PC-3 (cell line): ENCODE measurements around the gene CNTN4. TPM values are rescaled to one million over a fixed set of nuclear protein-coding genes. Genes with fewer than 3 reads are reported as not detected.

ENCODE experiments used
- ATAC-seq: fragments of 200-7000 bp; cut with Tn5 transposase; 2 replicates; pipeline ENCODE4 v1.9.1; 2020; ENCODE audit warnings: mild to moderate bottlenecking, moderate library complexity
- BruUV-seq: library from RNA; stranded (reverse); fragments of 400-500 nt; replicated peaks from 2 replicates; lab custom pipeline; 2021; lab: Mats Ljungman, UMichigan
- CTCF ChIA-PET: fragments of 300-600 bp; sonication (Branson Sonifier 250); formaldehyde crosslinking; loops from one replicate; lab custom pipeline; 2022; ENCODE audit warnings: antibody characterized with exemption; lab: Charles Lee
- POLR2A ChIA-PET: fragments of 300-600 bp; sonication (Branson Sonifier 250); formaldehyde crosslinking; loops from one replicate; lab custom pipeline; 2022; ENCODE audit warnings: antibody characterized with exemption; ENCODE audit not compliant: unreplicated experiment; lab: Charles Lee
- DNase-seq: peaks from one replicate; pipeline ENCODE4 v3.0.0-alpha.2; 2015
- H2AFZ ChIP-seq: fragments of 300-600 bp; sonication (generic); 2 replicates; pipeline ENCODE4 v1.6.0; 2016; ENCODE audit warnings: antibody characterized with exemption, low read length
- H3F3A ChIP-seq: fragments of 300-600 bp; sonication (generic); one replicate; pipeline ENCODE4 v1.6.0; 2017; ENCODE audit warnings: antibody characterized with exemption, low read length, control low read depth, mild to moderate bottlenecking; ENCODE audit not compliant: unreplicated experiment
- H3K27ac ChIP-seq: fragments of 300-600 bp; sonication (generic); 2 replicates; pipeline ENCODE4 v1.5.1; 2016; ENCODE audit warnings: mild to moderate bottlenecking, low read length
- H3K27me3 ChIP-seq: fragments of 300-600 bp; sonication (generic); 2 replicates; pipeline ENCODE4 v1.6.1; 2016; ENCODE audit warnings: low read length, mixed read lengths
- H3K36me3 ChIP-seq: fragments of 300-600 bp; sonication (generic); 2 replicates; pipeline ENCODE4 v1.6.1; 2016; ENCODE audit warnings: low read depth, mixed run types, low read length, mixed read lengths
- H3K4me1 ChIP-seq: fragments of 300-600 bp; sonication (generic); 2 replicates; pipeline ENCODE4 v1.5.1; 2016; ENCODE audit warnings: low read length; ENCODE audit not compliant: insufficient read depth
- H3K4me2 ChIP-seq: fragments of 300-600 bp; sonication (generic); 2 replicates; pipeline ENCODE4 v1.6.0; 2016; ENCODE audit warnings: low read length
- H3K4me3 ChIP-seq: fragments of 300-600 bp; sonication (generic); 2 replicates; pipeline ENCODE4 v1.5.1; 2016; ENCODE audit warnings: mild to moderate bottlenecking, low read length, mixed read lengths
- H3K79me2 ChIP-seq: fragments of 300-600 bp; sonication (generic); 2 replicates; pipeline ENCODE4 v1.6.1; 2017; ENCODE audit warnings: low read length, mixed read lengths
- H3K9ac ChIP-seq: fragments of 300-600 bp; sonication (generic); 2 replicates; pipeline ENCODE4 v1.6.0; 2016; ENCODE audit warnings: mild to moderate bottlenecking, low read length
- H3K9me2 ChIP-seq: fragments of 300-600 bp; sonication (generic); replicated peaks from 2 replicates; pipeline ENCODE4 v1.6.1; 2016; ENCODE audit warnings: mixed run types, low read length, mixed read lengths
- H3K9me3 ChIP-seq: fragments of 300-600 bp; sonication (generic); 2 replicates; pipeline ENCODE4 v1.6.1; 2016; ENCODE audit warnings: low read length, mixed read lengths
- H4K20me1 ChIP-seq: fragments of 300-600 bp; sonication (generic); 2 replicates; pipeline ENCODE4 v1.6.1; 2016; ENCODE audit warnings: low read length, mixed read lengths
- EZH2 ChIP-seq: fragments of 300-600 bp; sonication (generic); IDR thresholded peaks from one replicate; pipeline ENCODE4 v1.6.1; 2017; ENCODE audit warnings: antibody characterized with exemption, mild to moderate bottlenecking, low read length; ENCODE audit not compliant: unreplicated experiment
- EZH2phosphoT487 ChIP-seq: fragments of 300-600 bp; sonication (generic); IDR thresholded peaks from 2 replicates; pipeline ENCODE4 v1.6.1; 2018; ENCODE audit warnings: mild to moderate bottlenecking, antibody characterized with exemption, low read length, borderline replicate concordance
- intact Hi-C: fragments of 100-400 bp; cut with micrococcal nuclease; formaldehyde crosslinking; loops from 2 replicates; pipeline ENCODE4 v1.9.0; 2023
- total RNA-seq: library from RNA; depleted of rRNA; stranded (reverse); fragments of >200 nt; gene quantifications from 2 replicates; pipeline ENCODE4 v1.2.3, GENCODE V29; 2014
- TF ChIP-seq, protein P1 (sequence below): fragments of 300-600 bp; sonication (generic); conservative IDR thresholded peaks from 2 replicates; pipeline ENCODE4 v1.5.1; 2017; ENCODE audit warnings: antibody characterized with exemption, low read depth, mild to moderate bottlenecking, low read length

CNTN4 gene
- total RNA-seq, 1 experiment from 2014 or later = not detected

DNA sequence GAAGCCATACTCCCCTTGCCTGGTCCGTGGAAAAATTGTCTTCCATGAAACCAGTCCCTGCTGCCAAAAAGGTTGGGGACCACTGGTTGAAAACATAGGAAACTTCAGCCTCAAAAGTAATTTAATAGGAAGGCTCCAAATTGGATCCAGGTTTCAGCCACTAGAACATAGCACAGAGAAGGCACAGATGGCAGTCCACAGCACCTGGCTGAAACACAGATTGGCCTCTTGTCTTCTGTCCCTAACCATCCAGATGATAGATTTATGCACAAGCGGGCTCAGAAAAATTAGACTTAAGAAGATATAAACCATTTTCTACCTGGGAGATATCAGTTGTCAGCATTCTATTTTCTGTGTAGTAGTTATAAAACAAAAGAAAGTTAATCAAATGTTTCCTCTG lies 397.1 kb downstream of the CNTN4 start:
- ATAC-seq (no peak), DNase-seq (no peak)
- Histone ChIP-seq H3K4me1 (no peaks in the 10 kb centered on the region), H2AFZ (no peak overlapping the region), H3K9me2 (no peaks in the 10 kb centered on the region), H3K9ac (no peak overlapping the region), H3K4me3 (no peak overlapping the region), H3F3A (no peaks in the 10 kb centered on the region), H3K27me3 (no peaks in the 10 kb centered on the region), H3K9me3 (peaks cover 27% of the 10 kb centered on the region), H3K4me2 (no peak overlapping the region), H3K36me3 (no peaks in the 10 kb centered on the region), H4K20me1 (no peaks in the 10 kb centered on the region), H3K27ac (no peak overlapping the region), H3K79me2 (no peaks in the 10 kb centered on the region)
- ChIA-PET CTCF (no interaction called here), POLR2A (no interaction called here)
- intact Hi-C loops = no loop called here
- TF ChIP-seq, protein P1, sequence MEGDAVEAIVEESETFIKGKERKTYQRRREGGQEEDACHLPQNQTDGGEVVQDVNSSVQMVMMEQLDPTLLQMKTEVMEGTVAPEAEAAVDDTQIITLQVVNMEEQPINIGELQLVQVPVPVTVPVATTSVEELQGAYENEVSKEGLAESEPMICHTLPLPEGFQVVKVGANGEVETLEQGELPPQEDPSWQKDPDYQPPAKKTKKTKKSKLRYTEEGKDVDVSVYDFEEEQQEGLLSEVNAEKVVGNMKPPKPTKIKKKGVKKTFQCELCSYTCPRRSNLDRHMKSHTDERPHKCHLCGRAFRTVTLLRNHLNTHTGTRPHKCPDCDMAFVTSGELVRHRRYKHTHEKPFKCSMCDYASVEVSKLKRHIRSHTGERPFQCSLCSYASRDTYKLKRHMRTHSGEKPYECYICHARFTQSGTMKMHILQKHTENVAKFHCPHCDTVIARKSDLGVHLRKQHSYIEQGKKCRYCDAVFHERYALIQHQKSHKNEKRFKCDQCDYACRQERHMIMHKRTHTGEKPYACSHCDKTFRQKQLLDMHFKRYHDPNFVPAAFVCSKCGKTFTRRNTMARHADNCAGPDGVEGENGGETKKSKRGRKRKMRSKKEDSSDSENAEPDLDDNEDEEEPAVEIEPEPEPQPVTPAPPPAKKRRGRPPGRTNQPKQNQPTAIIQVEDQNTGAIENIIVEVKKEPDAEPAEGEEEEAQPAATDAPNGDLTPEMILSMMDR = no peak
- TF ChIP-seq EZH2phosphoT487 (no peak), EZH2 (no peak)
- BruUV-seq = no TSS peak

DNA sequence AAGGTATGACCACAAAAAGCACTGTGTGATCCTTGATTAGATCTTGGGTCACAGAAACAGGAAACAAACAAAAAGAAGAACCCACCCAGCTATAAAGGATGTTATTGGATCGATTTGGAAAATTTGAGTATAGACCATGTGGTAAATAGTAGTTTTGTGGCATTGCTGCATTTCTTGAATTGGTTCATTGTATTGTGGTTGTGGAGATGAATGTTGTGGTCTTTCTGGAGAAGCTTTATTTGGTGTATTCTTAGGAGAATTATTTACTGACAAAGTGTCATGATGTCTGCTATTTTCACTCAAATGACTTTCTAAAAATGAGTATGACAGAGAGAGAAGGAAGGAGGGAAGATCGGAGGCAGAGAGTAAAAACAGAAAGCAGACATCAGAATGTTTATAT lies 406.2 kb downstream of the CNTN4 start:
- H3K36me3 ChIP-seq = no peaks in the 10 kb centered on the region
- H3K27ac ChIP-seq = no peak overlapping the region
- ATAC-seq = no peak
- H3K9ac ChIP-seq = no peak overlapping the region
- no peak for DNase-seq
- H3K79me2 ChIP-seq = no peaks in the 10 kb centered on the region
- no peaks in the 10 kb centered on the region for H3K4me1 ChIP-seq
- H3F3A ChIP-seq = no peaks in the 10 kb centered on the region
- H3K9me3 ChIP-seq = peaks cover 18% of the 10 kb centered on the region
- POLR2A ChIA-PET = no interaction called here
- H4K20me1 ChIP-seq = no peaks in the 10 kb centered on the region
- no peak overlapping the region for H3K4me3 ChIP-seq
- TF ChIP-seq EZH2phosphoT487 (no peak), EZH2 (no peak)
- TF ChIP-seq, protein P1 = no peak
- no peaks in the 10 kb centered on the region for H3K9me2 ChIP-seq
- CTCF ChIA-PET = no interaction called here
- intact Hi-C loops = no loop called here
- BruUV-seq = no TSS peak
- no peak overlapping the region for H2AFZ ChIP-seq
- H3K4me2 ChIP-seq = no peak overlapping the region
- no peaks in the 10 kb centered on the region for H3K27me3 ChIP-seq

DNA sequence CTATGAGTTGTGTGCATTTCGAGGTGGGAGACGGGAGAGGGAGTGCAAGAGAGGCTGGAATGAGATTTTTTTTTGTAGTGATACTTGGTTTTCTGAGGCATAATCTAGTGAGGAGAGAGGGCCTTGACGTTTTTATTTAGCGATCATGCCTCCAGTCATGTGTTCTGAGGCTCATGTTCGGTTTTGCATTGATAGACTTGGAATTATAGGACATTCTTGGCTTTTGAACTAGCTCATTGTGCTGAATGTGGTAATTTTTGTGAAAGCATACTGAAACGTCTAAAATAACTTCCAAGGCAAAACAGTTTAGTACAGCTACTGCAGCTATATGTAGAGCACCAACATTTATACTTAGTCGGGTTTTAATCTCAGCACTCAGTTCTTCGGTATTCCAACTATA lies 408.1 kb downstream of the CNTN4 start:
- CTCF ChIA-PET = no interaction called here

More for the DNA sequence above, 408.1 kb downstream of the CNTN4 start:
- Histone ChIP-seq H3K4me1 (no peaks in the 10 kb centered on the region), H3F3A (no peaks in the 10 kb centered on the region), H3K27ac (no peak overlapping the region), H3K36me3 (no peaks in the 10 kb centered on the region), H3K4me2 (no peak overlapping the region), H3K4me3 (no peak overlapping the region), H4K20me1 (no peaks in the 10 kb centered on the region), H3K79me2 (no peaks in the 10 kb centered on the region), H3K27me3 (no peaks in the 10 kb centered on the region), H3K9ac (no peak overlapping the region), H2AFZ (no peak overlapping the region), H3K9me2 (no peaks in the 10 kb centered on the region), H3K9me3 (peaks cover 13% of the 10 kb centered on the region)
- BruUV-seq = no TSS peak
- TF ChIP-seq EZH2phosphoT487 = no peak
- TF ChIP-seq, protein P1 = no peak
- TF ChIP-seq EZH2 = no peak
- intact Hi-C loops = no loop called here
- POLR2A ChIA-PET = no interaction called here
- ATAC-seq = no peak
- DNase-seq = no peak
